ENCODE measurements around the gene SCP2. TPM values are rescaled to one million over a fixed set of nuclear protein-coding genes. Genes with fewer than 3 reads are reported as not detected.

Gene SCP2
- total and polyA plus RNA-seq, 8 donors, result 130 to 208 (median 148) TPM

- no peaks in the 10 kb centered on the region for H3K36me3 ChIP-seq
- no peak overlapping the region for H3K4me3 ChIP-seq
- TF ChIP-seq CTCF (IDR thresholded peaks at IDR 0.05), result no peak
- ATAC-seq (no peak), DNase-seq (no peak)
- H3K9me3 ChIP-seq, result no peaks in the 10 kb centered on the region
- intact Hi-C loops (cut with DNase I), result no loop called here
- H3K27me3 ChIP-seq, result no peaks in the 10 kb centered on the region
- no peak overlapping the region for H3K27ac ChIP-seq
- no peaks in the 10 kb centered on the region for H3K4me1 ChIP-seq
These were observed 22.7 kb upstream of the SCP2 start for GRCh38 chr1:52904208-52904926.

- ATAC-seq, result peak; percentile 57
- Histone ChIP-seq H3K9me3 (no peaks in the 10 kb centered on the region), H3K27ac (no peak overlapping the region)
These were observed 22.0 kb upstream of the SCP2 start for GRCh38 chr1:52904927-52905698.

GRCh38 chr1:52906135-52906603 lies 20.9 kb upstream of the SCP2 start:
- no peak for ATAC-seq

More at GRCh38 chr1:52904927-52905698, 22.0 kb upstream of the SCP2 start:
- no peak overlapping the region for H3K4me3 ChIP-seq
- H3K4me1 ChIP-seq, result no peaks in the 10 kb centered on the region
- no peaks in the 10 kb centered on the region for H3K36me3 ChIP-seq
- peak in 1 of 2 donors; percentile 9 for TF ChIP-seq CTCF (IDR thresholded peaks at IDR 0.05)
- no peaks in the 10 kb centered on the region for H3K27me3 ChIP-seq
- intact Hi-C loops (cut with DNase I), result no loop called here
- DNase-seq, result peak in 1 of 4 donors; percentile 26

GRCh38 chr1:52907068-52907811 lies 19.8 kb upstream of the SCP2 start:
- Histone ChIP-seq H3K36me3 (peaks cover 0 to 5% of the 10 kb centered on the region in 2 donors), H3K4me1 (no peaks in the 10 kb centered on the region), H3K27me3 (no peaks in the 10 kb centered on the region), H3K4me3 (no peak overlapping the region), H3K9me3 (no peaks in the 10 kb centered on the region), H3K27ac (no peak overlapping the region)
- DNase-seq, result no peak
- no peak for ATAC-seq
- TF ChIP-seq CTCF (IDR thresholded peaks at IDR 0.05), result no peak
- intact Hi-C loops (cut with DNase I), result no loop called here

More at GRCh38 chr1:52906135-52906603, 20.9 kb upstream of the SCP2 start:
- Histone ChIP-seq H3K4me1 (no peaks in the 10 kb centered on the region), H3K4me3 (no peak overlapping the region), H3K27ac (no peak overlapping the region), H3K9me3 (no peaks in the 10 kb centered on the region), H3K36me3 (peaks cover 0 to under 1% of the 10 kb centered on the region in 2 donors), H3K27me3 (no peaks in the 10 kb centered on the region)
- no peak for DNase-seq
- TF ChIP-seq CTCF (IDR thresholded peaks at IDR 0.05), result no peak
- intact Hi-C loops (cut with DNase I), result no loop called here

GRCh38 chr1:52907812-52908153 lies 19.3 kb upstream of the SCP2 start:
- intact Hi-C loops (cut with DNase I), result no loop called here
- ATAC-seq (no peak), DNase-seq (no peak)
- Histone ChIP-seq H3K4me3 (no peak overlapping the region), H3K36me3 (peaks cover 0 to 5% of the 10 kb centered on the region in 2 donors), H3K27ac (no peak overlapping the region), H3K4me1 (no peaks in the 10 kb centered on the region), H3K9me3 (no peaks in the 10 kb centered on the region), H3K27me3 (no peaks in the 10 kb centered on the region)
- TF ChIP-seq CTCF (IDR thresholded peaks at IDR 0.05), result no peak
